Keratinocyte (primary cell): ENCODE measurements around the gene FFAR2.

Experiments used
- EZH2 ChIP-seq: IDR thresholded peaks from one replicate; pipeline ENCODE4 v1.6.1; 2012; ENCODE audit warnings: inconsistent platforms, mild to moderate bottlenecking, low read length, moderate library complexity
- TF ChIP-seq, protein P1 (sequence below), 3 experiments: IDR thresholded peaks in 1 of 3; conservative IDR thresholded peaks in 1 of 3; optimal IDR thresholded peaks in 1 of 3; 2 replicates in 2 of 3; 3 replicates in 1 of 3; pipeline versions ENCODE3 to v1.5.1; 2011; ENCODE audit warnings: low read length in 3 of 3, mild to moderate bottlenecking in 3 of 3, moderate library complexity in 2 of 3, control low read depth in 1 of 3, inconsistent platforms in 1 of 3; ENCODE audit not compliant: insufficient read depth in 2 of 3; ENCODE audit errors: extremely low read depth in 1 of 3

DNA sequence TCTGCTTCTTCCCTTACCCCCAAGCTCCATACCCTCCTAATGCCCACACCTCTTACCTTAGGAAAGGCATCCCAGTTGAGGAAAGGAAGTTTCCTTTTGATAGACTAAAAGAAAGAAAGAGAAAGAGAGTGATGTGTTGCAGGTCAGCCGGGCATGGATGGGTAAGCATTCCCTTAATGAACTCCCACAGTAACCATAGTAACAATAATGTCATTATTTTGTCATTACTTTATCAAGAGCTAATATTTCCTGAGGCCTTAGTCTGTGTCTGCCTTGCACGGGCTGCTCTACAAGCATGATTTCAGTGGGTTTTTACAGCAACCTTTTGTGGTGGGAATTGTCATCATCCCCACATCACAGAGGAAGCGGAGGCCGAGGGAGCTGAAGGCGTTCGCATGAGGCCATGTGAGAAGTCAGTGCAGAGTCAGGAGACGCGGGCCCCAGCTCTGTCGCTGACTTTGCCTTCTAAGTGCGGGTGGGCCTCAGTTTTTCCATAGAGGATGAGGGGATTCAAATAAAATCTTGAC lies 39.7 kb downstream of the FFAR2 start:
- TF ChIP-seq, protein P1, sequence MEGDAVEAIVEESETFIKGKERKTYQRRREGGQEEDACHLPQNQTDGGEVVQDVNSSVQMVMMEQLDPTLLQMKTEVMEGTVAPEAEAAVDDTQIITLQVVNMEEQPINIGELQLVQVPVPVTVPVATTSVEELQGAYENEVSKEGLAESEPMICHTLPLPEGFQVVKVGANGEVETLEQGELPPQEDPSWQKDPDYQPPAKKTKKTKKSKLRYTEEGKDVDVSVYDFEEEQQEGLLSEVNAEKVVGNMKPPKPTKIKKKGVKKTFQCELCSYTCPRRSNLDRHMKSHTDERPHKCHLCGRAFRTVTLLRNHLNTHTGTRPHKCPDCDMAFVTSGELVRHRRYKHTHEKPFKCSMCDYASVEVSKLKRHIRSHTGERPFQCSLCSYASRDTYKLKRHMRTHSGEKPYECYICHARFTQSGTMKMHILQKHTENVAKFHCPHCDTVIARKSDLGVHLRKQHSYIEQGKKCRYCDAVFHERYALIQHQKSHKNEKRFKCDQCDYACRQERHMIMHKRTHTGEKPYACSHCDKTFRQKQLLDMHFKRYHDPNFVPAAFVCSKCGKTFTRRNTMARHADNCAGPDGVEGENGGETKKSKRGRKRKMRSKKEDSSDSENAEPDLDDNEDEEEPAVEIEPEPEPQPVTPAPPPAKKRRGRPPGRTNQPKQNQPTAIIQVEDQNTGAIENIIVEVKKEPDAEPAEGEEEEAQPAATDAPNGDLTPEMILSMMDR (optimal IDR thresholded peaks at IDR 0.05 in 1 of 3, IDR thresholded peaks at IDR 0.05 in 1 of 3, conservative IDR thresholded peaks at IDR 0.05 in 1 of 3; ENCODE audit: extremely low read depth in 1 of 3, insufficient read depth in 2 of 3, low read length in 3 of 3), result no peak
- TF ChIP-seq EZH2, result no peak
